ENCODE measurements around the gene PLCL2. TPM values are rescaled to one million over a fixed set of nuclear protein-coding genes. Genes with fewer than 3 reads are reported as not detected.

The PLCL2 gene
- total and polyA plus RNA-seq, 10 of the 15 experiments (the other 5 are each of a cell fraction or from before 2014, with no cell fraction given): 7.5 to 37.3 (median 21.7) TPM

DNA sequence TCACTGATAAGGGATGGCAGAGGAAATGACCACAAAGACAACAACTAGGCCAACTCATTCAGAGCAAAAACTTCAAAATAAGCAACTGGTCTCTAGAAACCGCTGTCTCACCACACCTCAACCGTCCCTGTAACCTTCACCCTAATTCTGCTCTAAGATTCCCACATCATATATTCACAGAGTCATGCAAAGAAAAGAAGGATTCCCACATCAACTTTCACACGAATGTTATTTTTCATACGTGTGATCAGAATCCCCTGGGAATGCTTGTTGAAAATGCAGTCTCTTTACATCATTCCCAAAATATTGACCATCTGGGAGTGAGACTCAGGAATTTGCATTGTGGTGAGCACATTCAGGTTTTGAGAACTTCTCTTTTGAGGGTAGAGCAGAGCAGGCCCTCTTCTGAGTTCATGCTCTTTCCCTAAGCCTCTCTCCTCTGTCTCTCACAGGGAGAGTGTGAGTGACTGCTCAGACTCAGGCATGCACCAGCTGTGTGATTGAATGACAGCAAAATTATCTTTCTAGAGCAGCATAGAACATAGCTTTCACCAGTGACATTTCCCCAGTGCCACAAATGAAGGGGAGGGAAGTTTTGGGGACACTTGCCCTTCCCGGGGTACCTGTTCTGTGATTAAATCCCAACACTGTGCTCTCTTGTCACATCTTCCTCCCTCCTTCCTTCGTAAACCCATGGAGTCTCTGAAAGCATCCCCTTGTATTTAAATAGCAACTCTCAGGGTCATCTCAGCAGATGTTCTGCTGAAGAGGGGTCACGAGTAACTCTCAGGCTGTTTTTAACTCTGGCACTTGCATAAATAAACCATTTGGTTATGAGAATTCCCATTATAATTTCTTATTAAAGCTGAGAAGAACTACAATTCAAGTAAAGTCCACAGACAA is 170.9 kb downstream of the PLCL2 start (continued):
- 0 out of 2 replicates have a peak, but pooled peaks have one; percentile 33 for TF ChIP-seq JUND (IDR thresholded peaks at IDR 0.05; ENCODE audit: low read depth, low read length)
- peak; percentile 99 for TF ChIP-seq ATF2 (IDR thresholded peaks at IDR 0.05; ENCODE audit: low read length)
- TF ChIP-seq, protein P1, sequence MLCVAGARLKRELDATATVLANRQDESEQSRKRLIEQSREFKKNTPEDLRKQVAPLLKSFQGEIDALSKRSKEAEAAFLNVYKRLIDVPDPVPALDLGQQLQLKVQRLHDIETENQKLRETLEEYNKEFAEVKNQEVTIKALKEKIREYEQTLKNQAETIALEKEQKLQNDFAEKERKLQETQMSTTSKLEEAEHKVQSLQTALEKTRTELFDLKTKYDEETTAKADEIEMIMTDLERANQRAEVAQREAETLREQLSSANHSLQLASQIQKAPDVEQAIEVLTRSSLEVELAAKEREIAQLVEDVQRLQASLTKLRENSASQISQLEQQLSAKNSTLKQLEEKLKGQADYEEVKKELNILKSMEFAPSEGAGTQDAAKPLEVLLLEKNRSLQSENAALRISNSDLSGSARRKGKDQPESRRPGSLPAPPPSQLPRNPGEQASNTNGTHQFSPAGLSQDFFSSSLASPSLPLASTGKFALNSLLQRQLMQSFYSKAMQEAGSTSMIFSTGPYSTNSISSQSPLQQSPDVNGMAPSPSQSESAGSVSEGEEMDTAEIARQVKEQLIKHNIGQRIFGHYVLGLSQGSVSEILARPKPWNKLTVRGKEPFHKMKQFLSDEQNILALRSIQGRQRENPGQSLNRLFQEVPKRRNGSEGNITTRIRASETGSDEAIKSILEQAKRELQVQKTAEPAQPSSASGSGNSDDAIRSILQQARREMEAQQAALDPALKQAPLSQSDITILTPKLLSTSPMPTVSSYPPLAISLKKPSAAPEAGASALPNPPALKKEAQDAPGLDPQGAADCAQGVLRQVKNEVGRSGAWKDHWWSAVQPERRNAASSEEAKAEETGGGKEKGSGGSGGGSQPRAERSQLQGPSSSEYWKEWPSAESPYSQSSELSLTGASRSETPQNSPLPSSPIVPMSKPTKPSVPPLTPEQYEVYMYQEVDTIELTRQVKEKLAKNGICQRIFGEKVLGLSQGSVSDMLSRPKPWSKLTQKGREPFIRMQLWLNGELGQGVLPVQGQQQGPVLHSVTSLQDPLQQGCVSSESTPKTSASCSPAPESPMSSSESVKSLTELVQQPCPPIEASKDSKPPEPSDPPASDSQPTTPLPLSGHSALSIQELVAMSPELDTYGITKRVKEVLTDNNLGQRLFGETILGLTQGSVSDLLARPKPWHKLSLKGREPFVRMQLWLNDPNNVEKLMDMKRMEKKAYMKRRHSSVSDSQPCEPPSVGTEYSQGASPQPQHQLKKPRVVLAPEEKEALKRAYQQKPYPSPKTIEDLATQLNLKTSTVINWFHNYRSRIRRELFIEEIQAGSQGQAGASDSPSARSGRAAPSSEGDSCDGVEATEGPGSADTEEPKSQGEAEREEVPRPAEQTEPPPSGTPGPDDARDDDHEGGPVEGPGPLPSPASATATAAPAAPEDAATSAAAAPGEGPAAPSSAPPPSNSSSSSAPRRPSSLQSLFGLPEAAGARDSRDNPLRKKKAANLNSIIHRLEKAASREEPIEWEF (IDR thresholded peaks at IDR 0.05; ENCODE audit: insufficient replicate concordance, low read depth, low read length): peak; percentile 95
- TF ChIP-seq CREB1 (IDR thresholded peaks at IDR 0.05; ENCODE audit: low read depth): 0 out of 2 replicates have a peak, but pooled peaks have one; percentile 11
- TF ChIP-seq ETV6 (conservative IDR thresholded peaks at IDR 0.05 in 1 of 2, IDR thresholded peaks at IDR 0.05 in 1 of 2; ENCODE audit: borderline replicate concordance in 1 of 2, low read depth in 1 of 2): peak in 1 of 2 experiments; percentile 34; a peak in 1 of 4 replicates
- peak; percentile 45; the same call in 1 of the 2 replicates for TF ChIP-seq SMARCA5 (IDR thresholded peaks at IDR 0.05)
- peak; percentile 63; the same call in 1 of the 2 replicates for TF ChIP-seq CREM (IDR thresholded peaks at IDR 0.05; ENCODE audit: low read depth)
- TF ChIP-seq POU2F2 (IDR thresholded peaks at IDR 0.05; ENCODE audit: borderline replicate concordance, low read depth, low read length): peak; percentile 55; the same call in 1 of the 3 replicates
- 0 out of 2 replicates have a peak, but pooled peaks have one; percentile 25 for TF ChIP-seq BMI1 (IDR thresholded peaks at IDR 0.05; ENCODE audit: borderline replicate concordance)
- TF ChIP-seq IKZF2 (IDR thresholded peaks at IDR 0.05): peak; percentile 89
- TF ChIP-seq ZBED1 (IDR thresholded peaks at IDR 0.05; ENCODE audit: borderline replicate concordance): peak; percentile 79
- peak; percentile 92 for TF ChIP-seq NFIC (IDR thresholded peaks at IDR 0.05; ENCODE audit: low read depth, low read length)
- TF ChIP-seq EGR1 (IDR thresholded peaks at IDR 0.05; ENCODE audit: borderline replicate concordance in 1 of 2, low read depth in 2 of 2, low read length in 2 of 2): no peak

All from GM12878 (cell line).